Neural cell (in vitro differentiated cells): ENCODE results near the gene FLT1. TPM values are rescaled to one million over a fixed set of nuclear protein-coding genes. Genes with fewer than 3 reads are reported as not detected.

Experiments
- H2AFZ ChIP-seq: fragments of 200-600, 300-800 bp; sonication (generic), shearing (Covaris generic); 2 replicates; pipeline ENCODE4 v1.6.0; 2014; ENCODE audit warnings: low read depth, mild to moderate bottlenecking, antibody characterized with exemption, low read length, moderate library complexity
- H3F3A ChIP-seq: fragments of 200-600 bp; shearing (Covaris generic); 2 replicates; pipeline ENCODE4 v1.6.1; 2016; ENCODE audit warnings: mild to moderate bottlenecking, moderate library complexity, mixed read lengths, antibody characterized with exemption, low read length; ENCODE audit not compliant: insufficient read depth, poor library complexity, severe bottlenecking
- H3K27ac ChIP-seq: fragments of 200-600, 300-800 bp; sonication (generic), shearing (Covaris generic); 2 replicates; pipeline ENCODE4 v1.5.1; 2014; ENCODE audit warnings: mild to moderate bottlenecking, low read length, moderate library complexity
- H3K27me3 ChIP-seq: fragments of 300-800, 200-600 bp; sonication (generic), shearing (Covaris generic); 2 replicates; pipeline ENCODE4 v1.6.0; 2014; ENCODE audit warnings: mild to moderate bottlenecking, low read depth, low read length, moderate library complexity; ENCODE audit not compliant: insufficient read depth
- H3K36me3 ChIP-seq: fragments of 300-800, 200-600 bp; sonication (generic), shearing (Covaris generic); 2 replicates; pipeline ENCODE4 v1.5.1; 2014; ENCODE audit warnings: mild to moderate bottlenecking, antibody characterized with exemption, low read length, moderate library complexity; ENCODE audit not compliant: insufficient read depth
- H3K4me2 ChIP-seq: fragments of 300-800, 200-600 bp; sonication (generic), shearing (Covaris generic); 2 replicates; pipeline ENCODE4 v1.6.0; 2014; ENCODE audit warnings: mild to moderate bottlenecking, low read length
- H3K4me3 ChIP-seq: fragments of 300-800, 200-600 bp; sonication (generic), shearing (Covaris generic); 2 replicates; pipeline ENCODE4 v1.5.1; 2014; ENCODE audit warnings: mild to moderate bottlenecking, low read length, moderate library complexity
- H3K79me2 ChIP-seq: fragments of 200-600 bp; shearing (Covaris generic); replicated peaks from 2 replicates; pipeline ENCODE4 v1.6.0; 2014; ENCODE audit warnings: mild to moderate bottlenecking, low read length, moderate library complexity; ENCODE audit not compliant: insufficient read depth
- H3K9ac ChIP-seq: fragments of 300-800, 200-600 bp; sonication (generic), shearing (Covaris generic); 2 replicates; pipeline ENCODE4 v1.6.1; 2016; ENCODE audit warnings: mild to moderate bottlenecking, low read length, mixed read lengths
- H3K9me2 ChIP-seq: fragments of 200-600 bp; shearing (Covaris generic); 2 replicates; pipeline ENCODE4 v1.6.1; 2016; ENCODE audit warnings: mild to moderate bottlenecking, low read length, mixed read lengths; ENCODE audit not compliant: insufficient read depth
- H3K9me3 ChIP-seq: fragments of 200-600, 300-800 bp; sonication (generic), shearing (Covaris generic); 2 replicates; pipeline ENCODE4 v1.6.1; 2016; ENCODE audit warnings: mild to moderate bottlenecking, mixed run types, low read length, moderate library complexity, mixed read lengths
- H4K20me1 ChIP-seq: fragments of 200-600 bp; shearing (Covaris generic); 2 replicates; pipeline ENCODE4 v1.6.1; 2016; ENCODE audit warnings: mild to moderate bottlenecking, mixed run types; ENCODE audit not compliant: insufficient read depth
- EP300 ChIP-seq: fragments of 450-650 bp; conservative IDR thresholded peaks from 2 replicates; pipeline ENCODE4 v1.6.1; 2014; ENCODE audit warnings: antibody characterized with exemption, mild to moderate bottlenecking, moderate library complexity; ENCODE audit not compliant: poor library complexity, severe bottlenecking
- EZH2 ChIP-seq: fragments of 200-600, 300-800 bp; shearing (Covaris generic), sonication (generic); IDR thresholded peaks from 2 replicates; pipeline ENCODE4 v1.6.1; 2014; ENCODE audit warnings: antibody characterized with exemption, low read length, borderline replicate concordance, mild to moderate bottlenecking; ENCODE audit not compliant: insufficient read depth, poor library complexity, severe bottlenecking
- MXI1 ChIP-seq: fragments of 450-650 bp; conservative IDR thresholded peaks from 2 replicates; pipeline ENCODE4 v1.6.1; 2014; ENCODE audit warnings: antibody characterized with exemption, mild to moderate bottlenecking; ENCODE audit not compliant: poor library complexity, severe bottlenecking
- POLR2AphosphoS5 ChIP-seq: IDR thresholded peaks from 2 replicates; pipeline ENCODE4 v1.6.1; 2012
- RAD21 ChIP-seq: fragments of 450-650 bp; conservative IDR thresholded peaks from 2 replicates; pipeline ENCODE4 v1.6.1; 2014; ENCODE audit warnings: antibody characterized with exemption, mild to moderate bottlenecking, moderate library complexity
- SMC3 ChIP-seq: fragments of 450-650 bp; conservative IDR thresholded peaks from 2 replicates; pipeline ENCODE4 v1.6.1; 2014; ENCODE audit warnings: antibody characterized with exemption, mild to moderate bottlenecking, moderate library complexity; ENCODE audit not compliant: poor library complexity
- TAF1 ChIP-seq: IDR thresholded peaks from 2 replicates; pipeline ENCODE4 v1.6.1; 2012; ENCODE audit warnings: low read depth
- polyA plus RNA-seq: library from polyadenylated mRNA; depleted of rRNA; stranded (reverse); fragments of >200 nt; gene quantifications from 2 replicates; pipeline ENCODE4 v1.2.3, GENCODE V29; 2014
- TF ChIP-seq, protein P1 (sequence below): fragments of 450-650 bp; IDR thresholded peaks from 2 replicates; pipeline ENCODE4 v1.5.1; 2014; ENCODE audit warnings: antibody characterized with exemption, mild to moderate bottlenecking, moderate library complexity; ENCODE audit not compliant: poor library complexity, severe bottlenecking
- TF ChIP-seq, protein P2 (sequence below): IDR thresholded peaks from 2 replicates; pipeline ENCODE4 v1.6.1; 2012; ENCODE audit warnings: borderline replicate concordance

The FLT1 gene
- polyA plus RNA-seq, 1 donor from 2014 or later = not detected

DNA sequence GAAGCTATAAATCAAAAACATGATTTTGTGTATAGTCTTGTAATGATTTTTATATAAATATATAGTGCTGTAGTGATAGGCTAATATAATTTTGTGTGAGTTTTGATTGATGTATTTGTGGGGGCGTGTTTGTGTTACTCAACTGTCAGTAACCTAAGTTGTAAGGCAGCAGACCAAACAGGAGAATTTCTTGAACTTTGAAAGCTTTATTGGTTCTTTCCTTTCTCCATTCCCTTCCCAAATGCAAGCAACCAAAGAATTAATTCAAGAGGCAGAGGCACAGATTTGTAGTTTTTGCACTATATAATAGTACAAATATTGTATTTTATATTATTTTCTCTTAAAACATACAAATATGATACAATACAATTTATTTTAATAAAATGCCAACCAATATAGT, 109.6 kb downstream of the FLT1 start:
- H3K79me2 ChIP-seq = no peaks in the 10 kb centered on the region
- H2AFZ ChIP-seq = no peak overlapping the region
- no peaks in the 10 kb centered on the region for H3K9me3 ChIP-seq
- no peaks in the 10 kb centered on the region for H3K27me3 ChIP-seq
- H3K4me3 ChIP-seq = no peak overlapping the region
- no peaks in the 10 kb centered on the region for H3K9me2 ChIP-seq
- no peaks in the 10 kb centered on the region for H4K20me1 ChIP-seq
- TF ChIP-seq EZH2 = no peak
- TF ChIP-seq SMC3 = no peak
- no peak for TF ChIP-seq MXI1
- TF ChIP-seq TAF1 = no peak
- no peak for TF ChIP-seq EP300
- no peak for TF ChIP-seq RAD21
- no peak for TF ChIP-seq POLR2AphosphoS5
- TF ChIP-seq, protein P1, sequence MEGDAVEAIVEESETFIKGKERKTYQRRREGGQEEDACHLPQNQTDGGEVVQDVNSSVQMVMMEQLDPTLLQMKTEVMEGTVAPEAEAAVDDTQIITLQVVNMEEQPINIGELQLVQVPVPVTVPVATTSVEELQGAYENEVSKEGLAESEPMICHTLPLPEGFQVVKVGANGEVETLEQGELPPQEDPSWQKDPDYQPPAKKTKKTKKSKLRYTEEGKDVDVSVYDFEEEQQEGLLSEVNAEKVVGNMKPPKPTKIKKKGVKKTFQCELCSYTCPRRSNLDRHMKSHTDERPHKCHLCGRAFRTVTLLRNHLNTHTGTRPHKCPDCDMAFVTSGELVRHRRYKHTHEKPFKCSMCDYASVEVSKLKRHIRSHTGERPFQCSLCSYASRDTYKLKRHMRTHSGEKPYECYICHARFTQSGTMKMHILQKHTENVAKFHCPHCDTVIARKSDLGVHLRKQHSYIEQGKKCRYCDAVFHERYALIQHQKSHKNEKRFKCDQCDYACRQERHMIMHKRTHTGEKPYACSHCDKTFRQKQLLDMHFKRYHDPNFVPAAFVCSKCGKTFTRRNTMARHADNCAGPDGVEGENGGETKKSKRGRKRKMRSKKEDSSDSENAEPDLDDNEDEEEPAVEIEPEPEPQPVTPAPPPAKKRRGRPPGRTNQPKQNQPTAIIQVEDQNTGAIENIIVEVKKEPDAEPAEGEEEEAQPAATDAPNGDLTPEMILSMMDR = no peak
- TF ChIP-seq, protein P2, sequence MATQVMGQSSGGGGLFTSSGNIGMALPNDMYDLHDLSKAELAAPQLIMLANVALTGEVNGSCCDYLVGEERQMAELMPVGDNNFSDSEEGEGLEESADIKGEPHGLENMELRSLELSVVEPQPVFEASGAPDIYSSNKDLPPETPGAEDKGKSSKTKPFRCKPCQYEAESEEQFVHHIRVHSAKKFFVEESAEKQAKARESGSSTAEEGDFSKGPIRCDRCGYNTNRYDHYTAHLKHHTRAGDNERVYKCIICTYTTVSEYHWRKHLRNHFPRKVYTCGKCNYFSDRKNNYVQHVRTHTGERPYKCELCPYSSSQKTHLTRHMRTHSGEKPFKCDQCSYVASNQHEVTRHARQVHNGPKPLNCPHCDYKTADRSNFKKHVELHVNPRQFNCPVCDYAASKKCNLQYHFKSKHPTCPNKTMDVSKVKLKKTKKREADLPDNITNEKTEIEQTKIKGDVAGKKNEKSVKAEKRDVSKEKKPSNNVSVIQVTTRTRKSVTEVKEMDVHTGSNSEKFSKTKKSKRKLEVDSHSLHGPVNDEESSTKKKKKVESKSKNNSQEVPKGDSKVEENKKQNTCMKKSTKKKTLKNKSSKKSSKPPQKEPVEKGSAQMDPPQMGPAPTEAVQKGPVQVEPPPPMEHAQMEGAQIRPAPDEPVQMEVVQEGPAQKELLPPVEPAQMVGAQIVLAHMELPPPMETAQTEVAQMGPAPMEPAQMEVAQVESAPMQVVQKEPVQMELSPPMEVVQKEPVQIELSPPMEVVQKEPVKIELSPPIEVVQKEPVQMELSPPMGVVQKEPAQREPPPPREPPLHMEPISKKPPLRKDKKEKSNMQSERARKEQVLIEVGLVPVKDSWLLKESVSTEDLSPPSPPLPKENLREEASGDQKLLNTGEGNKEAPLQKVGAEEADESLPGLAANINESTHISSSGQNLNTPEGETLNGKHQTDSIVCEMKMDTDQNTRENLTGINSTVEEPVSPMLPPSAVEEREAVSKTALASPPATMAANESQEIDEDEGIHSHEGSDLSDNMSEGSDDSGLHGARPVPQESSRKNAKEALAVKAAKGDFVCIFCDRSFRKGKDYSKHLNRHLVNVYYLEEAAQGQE = no peak
- H3K27ac ChIP-seq = no peak overlapping the region
- no peak overlapping the region for H3K4me2 ChIP-seq
- H3K9ac ChIP-seq = no peak overlapping the region
- H3F3A ChIP-seq = no peaks in the 10 kb centered on the region
- no peaks in the 10 kb centered on the region for H3K36me3 ChIP-seq

DNA sequence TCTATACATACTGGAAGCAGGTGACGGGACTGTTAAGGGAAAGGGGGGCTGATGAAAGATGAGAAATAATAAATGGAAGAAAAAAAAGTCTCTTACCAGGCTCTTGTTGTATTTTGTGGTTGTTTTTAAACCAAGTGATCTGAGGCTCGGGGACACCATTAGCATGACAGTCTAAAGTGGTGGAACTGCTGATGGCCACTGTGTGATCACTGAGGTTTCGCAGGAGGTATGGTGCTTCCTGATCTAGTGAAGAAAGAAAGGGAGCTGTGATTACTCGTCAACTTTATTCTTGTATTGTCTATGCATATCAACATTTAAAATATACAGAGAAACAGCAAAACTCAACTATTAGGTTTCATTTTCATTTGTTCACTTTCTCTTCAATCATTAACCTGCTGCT, 110.1 kb downstream of the FLT1 start:
- Histone ChIP-seq H3K9me3 (no peaks in the 10 kb centered on the region), H2AFZ (no peak overlapping the region), H3K27me3 (no peaks in the 10 kb centered on the region), H3K79me2 (no peaks in the 10 kb centered on the region), H3K9me2 (no peaks in the 10 kb centered on the region), H3K4me3 (no peak overlapping the region), H3K27ac (no peak overlapping the region), H3K4me2 (no peak overlapping the region), H3K36me3 (no peaks in the 10 kb centered on the region), H3K9ac (no peak overlapping the region), H4K20me1 (no peaks in the 10 kb centered on the region), H3F3A (no peaks in the 10 kb centered on the region)
- TF ChIP-seq SMC3 (no peak), TAF1 (no peak), EP300 (no peak), MXI1 (no peak), RAD21 (no peak), POLR2AphosphoS5 (no peak), EZH2 (no peak)
- TF ChIP-seq, protein P1 = no peak
- TF ChIP-seq, protein P2 = no peak
